Transverse colon (tissue), 4 donors: Measurements from ENCODE around the gene TMEM150C. TPM values are rescaled to one million over a fixed set of nuclear protein-coding genes. Genes with fewer than 3 reads are reported as not detected.
"Not testable (repeated sequence)": the region's sequence is repeated elsewhere in the genome, so short reads cannot be mapped to it uniquely, and the experiment has no call there.

Experiments used
- DNase-seq: peaks from one replicate; pipeline ENCODE4 v3.0.0-alpha.2; 2019
- H3K27ac ChIP-seq, 4 donors: fragments of 200-600 bp; sonication (generic); 2 replicates each; pipeline ENCODE4 v1.5.1; 2016 to 2018; ENCODE audit warnings: inconsistent platforms in 4 of 4
- H3K27me3 ChIP-seq: fragments of 200-600 bp; sonication (generic); 2 replicates; pipeline ENCODE4 v1.5.1; 2017; ENCODE audit warnings: inconsistent platforms
- H3K36me3 ChIP-seq, 4 donors: fragments of 200-600 bp; sonication (generic); 2 replicates each; pipeline ENCODE4 v1.5.1; 2017 to 2019; ENCODE audit warnings: inconsistent platforms in 4 of 4
- H3K4me1 ChIP-seq, 4 donors: fragments of 200-600 bp; sonication (generic); 2 replicates each; pipeline ENCODE4 v1.5.1; 2017 to 2020; ENCODE audit warnings: inconsistent platforms in 4 of 4
- H3K4me3 ChIP-seq, 4 donors: fragments of 200-600 bp; sonication (generic); 1 replicate in 1 of 4; 2 replicates in 3 of 4; pipeline versions ENCODE4 v1.5.1 to v1.6.1; 2017 to 2019; ENCODE audit warnings: inconsistent platforms in 4 of 4
- H3K9me3 ChIP-seq, 2 donors: fragments of 200-600 bp; sonication (generic); 2 replicates each; pipeline ENCODE4 v1.5.1; 2017 to 2019; ENCODE audit warnings: inconsistent platforms in 2 of 2
- CTCF ChIP-seq, 5 experiments: fragments of 200-600 bp in 3 of 5; fragments of 450-650 bp in 2 of 5; sonication (generic) in 3 of 5; IDR thresholded peaks; 1 replicate in 2 of 5; 2 replicates in 3 of 5; pipeline ENCODE4 v1.5.1; 2016 to 2017; ENCODE audit warnings: antibody characterized with exemption in 5 of 5, inconsistent platforms in 3 of 5, mild to moderate bottlenecking in 2 of 5, moderate library complexity in 1 of 5
- EP300 ChIP-seq: sonication (generic); formaldehyde crosslinking; IDR thresholded peaks from one replicate; pipeline ENCODE4 v1.6.1; 2017; ENCODE audit warnings: antibody characterized with exemption, low read depth
- POLR2A ChIP-seq: fragments of 450-650 bp; IDR thresholded peaks from one replicate; pipeline ENCODE4 v1.6.1; 2016; ENCODE audit warnings: antibody characterized with exemption, mild to moderate bottlenecking, moderate library complexity
- POLR2AphosphoS5 ChIP-seq, 3 donors: sonication (generic); formaldehyde crosslinking; IDR thresholded peaks; one replicate each; pipeline ENCODE4 v1.6.1; 2016; ENCODE audit warnings: antibody characterized with exemption in 3 of 3
- WGBS, 2 donors: methylation state at CpG; one replicate each; pipeline ENCODE4 v1.1.5; 2018; ENCODE audit warnings: low coverage in 1 of 2; 5-methylcytosine and 5-hydroxymethylcytosine counted together
- in situ Hi-C, 4 donors: fragments of 200-750 bp; cut with MboI; loops; one replicate each; pipeline versions ENCODE4 v1.15.0 to v1.15.1; 2017; ENCODE audit warnings: low sequenced_read_pairs in 3 of 4, low pct_ligation_motif_present in 1 of 4, low pct_unique_long_range_greater_than_20kb in 1 of 4
- intact Hi-C: fragments of 100-400 bp; cut with DNase I; formaldehyde crosslinking; loops from one replicate; pipeline ENCODE4 v1.15.1; 2023; ENCODE audit warnings: low total_unique reads
- total RNA-seq, 4 donors: library from RNA; depleted of rRNA; stranded (reverse); fragments of >200 nt; gene quantifications; one replicate each; pipeline ENCODE4 v1.1.0, GENCODE V29; 2016

Gene TMEM150C
- total RNA-seq, 4 donors from 2014 or later: 0.37 to 6.6 (median 5.9) TPM; not detected in 1

- H3K27me3 ChIP-seq: no peaks in the 10 kb centered on the region
- H3K9me3 ChIP-seq: no peaks in the 10 kb centered on the region
- no peak overlapping the region for H3K27ac ChIP-seq
- H3K4me3 ChIP-seq: no peak overlapping the region
- TF ChIP-seq CTCF (IDR thresholded peaks at IDR 0.05): no peak
- TF ChIP-seq POLR2AphosphoS5 (IDR thresholded peaks at IDR 0.05): no peak
- intact Hi-C loops (no loop called here), in situ Hi-C loops (no loop called here)
- H3K4me1 ChIP-seq: no peaks in the 10 kb centered on the region
- no peaks in the 10 kb centered on the region for H3K36me3 ChIP-seq
- 95 to 98% methylated on average over 10 to 14 of the region's 14 CpGs for WGBS, 2 donors
- no peak for DNase-seq
Observed at GRCh38 chr4:82479562-82479961, 82.2 kb downstream of the TMEM150C start.

- intact Hi-C loops, H3K4me3 ChIP-seq, H3K36me3 ChIP-seq, H3K4me1 ChIP-seq, H3K9me3 ChIP-seq, DNase-seq, H3K27me3 ChIP-seq, in situ Hi-C loops, H3K27ac ChIP-seq: not testable (repeated sequence)
- WGBS, 2 donors: 63 to 75% methylated on average over 4 to 9 of the region's 9 CpGs
Observed at GRCh38 chr4:82477469-82477868, 84.3 kb downstream of the TMEM150C start.

- in situ Hi-C loops, H3K27me3 ChIP-seq, H3K9me3 ChIP-seq, H3K4me1 ChIP-seq, intact Hi-C loops, H3K4me3 ChIP-seq, H3K27ac ChIP-seq, DNase-seq, H3K36me3 ChIP-seq: not testable (repeated sequence)
- 82 to 96% methylated on average over 3 to 7 of the region's 7 CpGs for WGBS, 2 donors
Observed at GRCh38 chr4:82475931-82476330, 85.9 kb downstream of the TMEM150C start.

GRCh38 chr4:82473621-82474164 lies 88.1 kb downstream of the TMEM150C start:
- no peak overlapping the region for H3K4me3 ChIP-seq
- H3K27ac ChIP-seq: no peak overlapping the region
- H3K4me1 ChIP-seq: no peaks in the 10 kb centered on the region
- no peak for DNase-seq
- intact Hi-C loops: no loop called here
- no peaks in the 10 kb centered on the region for H3K9me3 ChIP-seq
- in situ Hi-C loops: loop anchor here (25.0 kb wide), 3 partner anchors 564 to 814 kb away; partner anchors contain the start of genes COPS4 (in 1 of the 4) and COQ2 (in 1 of the 4)
- 94 to 96% methylated on average over 5 to 15 of the region's 15 CpGs for WGBS, 2 donors
- no peaks in the 10 kb centered on the region for H3K36me3 ChIP-seq
- no peaks in the 10 kb centered on the region for H3K27me3 ChIP-seq
- TF ChIP-seq POLR2A (no peak), EP300 (no peak), CTCF (IDR thresholded peaks at IDR 0.05) (no peak), POLR2AphosphoS5 (IDR thresholded peaks at IDR 0.05) (no peak)

GRCh38 chr4:82473080-82473479 lies 88.7 kb downstream of the TMEM150C start:
- DNase-seq, intact Hi-C loops, H3K4me3 ChIP-seq, H3K9me3 ChIP-seq, H3K36me3 ChIP-seq, H3K27me3 ChIP-seq, H3K4me1 ChIP-seq, H3K27ac ChIP-seq: not testable (repeated sequence)
- in situ Hi-C loops: loop anchor here (25.0 kb wide), 3 partner anchors 564 to 814 kb away; partner anchors contain the start of genes COPS4 (in 1 of the 4) and COQ2 (in 1 of the 4)
- 68 to 82% methylated on average over 2 to 5 of the region's 5 CpGs for WGBS, 2 donors
